22Rv1 (cell line): ENCODE data around the gene ZNF850.
"Not testable (repeated sequence)": the region's sequence is repeated elsewhere in the genome, so short reads cannot be mapped to it uniquely, and the experiment has no call there.

Source experiments
- H3K27ac ChIP-seq: fragments of 450-650 bp; 2 replicates; pipeline ENCODE4 v1.5.1; 2017
- ZFX ChIP-seq: fragments of 450-650 bp; IDR thresholded peaks from 2 replicates; pipeline ENCODE4 v1.6.1; 2017; ENCODE audit warnings: antibody characterized with exemption, borderline replicate concordance
- TF ChIP-seq, protein P1 (sequence below): fragments of 450-650 bp; IDR thresholded peaks from 2 replicates; pipeline ENCODE4 v1.5.1; 2017; ENCODE audit warnings: mild to moderate bottlenecking

Gene ZNF850

DNA sequence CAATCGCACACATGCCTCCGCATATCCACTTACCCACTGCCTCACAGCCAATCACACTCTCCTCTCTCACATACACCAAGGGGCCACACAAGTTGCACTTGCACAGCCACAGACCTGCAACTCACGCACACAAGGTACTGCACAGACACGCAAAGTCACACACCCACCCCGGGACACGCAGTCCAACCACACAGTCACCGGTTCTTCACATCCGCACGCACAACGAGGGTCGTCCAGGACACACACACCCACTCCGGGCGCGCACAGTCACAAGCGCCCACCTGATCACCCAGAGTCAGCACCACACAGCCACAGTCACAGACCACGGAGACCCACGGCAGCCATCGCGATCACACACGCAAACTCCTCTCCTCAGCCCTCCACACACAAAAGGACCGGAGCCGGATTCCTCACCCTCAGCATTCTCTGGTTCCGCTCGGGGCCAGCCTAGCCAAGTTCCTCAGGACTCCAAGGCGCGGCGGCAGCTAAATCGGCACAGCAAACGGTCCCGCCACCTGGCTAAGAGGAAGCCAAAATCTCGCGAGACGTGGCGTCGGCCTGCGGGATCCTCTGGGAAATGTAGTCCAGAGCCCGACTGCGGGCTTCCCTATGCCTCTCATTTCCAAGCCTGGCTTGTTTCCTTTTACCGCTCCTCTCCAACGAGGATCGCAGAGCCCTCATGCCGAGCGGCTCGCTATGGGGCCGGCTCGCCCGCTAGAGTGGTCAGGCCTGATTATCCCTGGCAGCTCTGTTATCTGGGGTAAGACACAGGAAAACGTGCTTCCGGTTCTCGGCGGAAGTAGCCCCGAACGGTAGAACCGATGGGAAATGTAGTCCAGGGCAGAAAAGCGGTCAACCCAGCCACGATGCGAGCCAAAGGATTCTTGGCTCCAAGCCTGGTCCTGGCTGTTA is at the start of gene ZNF850:
ZNF850 (minus strand) TSS at position 497 of the 912 bp plus-strand sequence. CDS start 10,201 bp downstream, outside the sequence.
- no peak for TF ChIP-seq ZFX
- TF ChIP-seq, protein P1, sequence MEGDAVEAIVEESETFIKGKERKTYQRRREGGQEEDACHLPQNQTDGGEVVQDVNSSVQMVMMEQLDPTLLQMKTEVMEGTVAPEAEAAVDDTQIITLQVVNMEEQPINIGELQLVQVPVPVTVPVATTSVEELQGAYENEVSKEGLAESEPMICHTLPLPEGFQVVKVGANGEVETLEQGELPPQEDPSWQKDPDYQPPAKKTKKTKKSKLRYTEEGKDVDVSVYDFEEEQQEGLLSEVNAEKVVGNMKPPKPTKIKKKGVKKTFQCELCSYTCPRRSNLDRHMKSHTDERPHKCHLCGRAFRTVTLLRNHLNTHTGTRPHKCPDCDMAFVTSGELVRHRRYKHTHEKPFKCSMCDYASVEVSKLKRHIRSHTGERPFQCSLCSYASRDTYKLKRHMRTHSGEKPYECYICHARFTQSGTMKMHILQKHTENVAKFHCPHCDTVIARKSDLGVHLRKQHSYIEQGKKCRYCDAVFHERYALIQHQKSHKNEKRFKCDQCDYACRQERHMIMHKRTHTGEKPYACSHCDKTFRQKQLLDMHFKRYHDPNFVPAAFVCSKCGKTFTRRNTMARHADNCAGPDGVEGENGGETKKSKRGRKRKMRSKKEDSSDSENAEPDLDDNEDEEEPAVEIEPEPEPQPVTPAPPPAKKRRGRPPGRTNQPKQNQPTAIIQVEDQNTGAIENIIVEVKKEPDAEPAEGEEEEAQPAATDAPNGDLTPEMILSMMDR: no peak
- peak within 1 kb of the TSS; percentile 84 for H3K27ac ChIP-seq

DNA sequence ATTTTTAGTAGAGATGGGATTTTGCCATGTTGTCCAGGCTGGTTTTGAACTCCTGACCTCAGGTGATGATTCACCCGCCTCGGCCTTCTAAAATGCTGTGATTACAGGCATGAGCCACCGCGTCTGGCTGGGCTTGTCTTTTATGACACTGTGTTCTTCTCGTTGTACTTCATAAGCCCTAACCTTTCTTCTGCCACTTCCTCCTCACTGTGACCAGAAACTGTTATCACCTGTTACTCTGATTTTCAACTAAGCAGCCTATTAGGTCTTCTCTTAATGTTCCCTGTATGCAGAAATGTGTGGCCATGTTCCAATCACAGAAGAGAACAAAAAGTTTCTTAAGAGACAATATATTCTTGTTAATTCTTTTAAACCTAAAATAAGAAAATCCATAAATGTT is 49.2 kb upstream of the ZNF850 start:
- no peak overlapping the region for H3K27ac ChIP-seq
- no peak for TF ChIP-seq ZFX
- TF ChIP-seq, protein P1: no peak

DNA sequence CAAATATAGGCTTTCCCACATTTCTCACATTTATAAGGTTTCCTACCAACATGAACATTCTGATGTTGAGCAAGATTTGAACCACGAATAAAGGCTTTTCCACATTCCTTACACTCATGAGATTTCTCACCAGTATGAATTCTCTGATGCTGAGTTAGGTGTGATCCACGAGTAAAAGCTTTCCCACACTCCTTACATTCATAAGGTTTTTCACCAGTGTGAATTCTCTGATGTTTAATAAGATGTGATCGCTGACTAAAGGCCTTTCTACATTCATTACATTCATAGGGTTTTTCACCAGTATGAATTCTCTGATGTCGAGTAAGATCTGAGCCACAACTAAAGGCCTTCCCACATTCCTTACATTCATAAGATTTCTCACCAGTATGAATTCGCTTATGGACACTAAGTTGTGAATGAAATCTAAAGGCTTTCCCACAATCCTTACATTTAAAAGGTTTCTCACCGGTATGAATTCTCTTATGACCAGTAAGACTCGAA is 46.6 kb upstream of the ZNF850 start:
- TF ChIP-seq, protein P1: no peak
- TF ChIP-seq ZFX: no peak
- H3K27ac ChIP-seq: no peak overlapping the region

DNA sequence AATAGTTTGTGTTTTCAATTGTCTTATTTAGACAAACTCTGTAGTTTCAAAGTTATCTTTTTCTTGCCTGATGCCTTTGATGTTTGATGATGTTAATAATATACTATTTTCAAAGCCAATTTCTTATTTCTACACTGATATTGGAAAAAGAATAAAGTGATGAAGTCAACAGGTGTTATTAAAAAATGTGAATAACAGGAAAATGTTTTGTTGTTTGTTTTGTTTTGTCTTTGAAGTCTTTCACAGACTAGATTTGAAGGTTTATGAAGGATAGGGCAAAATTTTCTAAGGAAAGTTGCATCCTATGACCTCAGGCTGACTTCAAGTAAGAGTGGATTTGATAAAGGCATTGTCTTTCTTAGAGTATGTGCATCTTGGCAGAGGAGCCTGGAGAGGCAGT is 34.4 kb upstream of the ZNF850 start:
- TF ChIP-seq, protein P1: no peak
- no peak for TF ChIP-seq ZFX
- H3K27ac ChIP-seq: no peak overlapping the region

DNA sequence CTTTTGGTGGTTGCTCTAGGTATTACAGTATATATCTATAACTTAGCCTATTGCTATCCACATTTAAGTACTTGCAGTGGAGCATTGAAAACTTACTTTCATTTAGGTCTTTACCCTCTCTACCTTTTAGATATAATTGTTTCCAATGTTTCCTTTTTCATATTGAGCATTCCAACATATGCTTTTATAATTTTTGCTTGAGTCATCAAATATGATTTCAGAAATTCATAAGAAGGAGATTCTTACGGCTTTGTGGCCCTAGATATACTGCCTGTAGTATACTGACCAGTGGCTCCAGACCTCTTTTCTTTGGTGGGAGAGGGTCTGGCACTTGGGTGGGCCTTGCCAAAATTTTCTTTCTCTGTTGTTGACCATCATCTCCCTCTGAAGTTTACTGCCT is 32.8 kb upstream of the ZNF850 start:
- no peak overlapping the region for H3K27ac ChIP-seq
- no peak for TF ChIP-seq ZFX
- TF ChIP-seq, protein P1: no peak

DNA sequence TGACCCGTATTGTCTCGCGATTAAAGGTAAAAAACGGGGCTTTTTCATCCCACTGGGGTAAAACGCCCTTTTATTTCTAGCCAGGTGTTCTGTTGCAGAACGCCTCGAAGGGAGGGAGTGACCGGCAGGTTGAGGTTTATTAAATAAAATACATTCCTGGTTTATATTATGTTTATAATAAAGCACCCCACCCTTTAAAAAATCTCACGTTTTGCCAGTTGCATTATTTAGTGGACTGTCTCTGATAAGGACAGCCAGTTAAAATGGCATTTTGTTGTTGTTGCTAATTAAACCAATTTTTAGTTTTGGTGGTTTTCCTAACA is 25.1 kb upstream of the ZNF850 start:
- no peak for TF ChIP-seq ZFX
- TF ChIP-seq, protein P1: no peak
- peak overlapping the region; percentile 69 for H3K27ac ChIP-seq

DNA sequence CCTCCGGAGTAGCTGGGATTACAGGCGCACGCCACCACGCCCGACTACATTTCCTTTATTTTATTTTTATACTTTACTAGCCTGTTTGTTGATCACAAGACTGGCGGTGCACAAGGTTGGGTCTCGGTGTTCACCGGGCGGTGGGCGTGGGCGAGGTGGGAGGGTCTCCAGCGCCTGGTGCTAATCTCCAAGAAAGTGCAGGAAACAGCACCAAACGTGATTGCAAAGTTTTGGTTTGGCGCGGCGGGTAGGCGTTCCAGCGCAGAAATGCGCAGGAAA is 24.0 kb upstream of the ZNF850 start:
- H3K27ac ChIP-seq: peak overlapping the region; percentile 69

DNA sequence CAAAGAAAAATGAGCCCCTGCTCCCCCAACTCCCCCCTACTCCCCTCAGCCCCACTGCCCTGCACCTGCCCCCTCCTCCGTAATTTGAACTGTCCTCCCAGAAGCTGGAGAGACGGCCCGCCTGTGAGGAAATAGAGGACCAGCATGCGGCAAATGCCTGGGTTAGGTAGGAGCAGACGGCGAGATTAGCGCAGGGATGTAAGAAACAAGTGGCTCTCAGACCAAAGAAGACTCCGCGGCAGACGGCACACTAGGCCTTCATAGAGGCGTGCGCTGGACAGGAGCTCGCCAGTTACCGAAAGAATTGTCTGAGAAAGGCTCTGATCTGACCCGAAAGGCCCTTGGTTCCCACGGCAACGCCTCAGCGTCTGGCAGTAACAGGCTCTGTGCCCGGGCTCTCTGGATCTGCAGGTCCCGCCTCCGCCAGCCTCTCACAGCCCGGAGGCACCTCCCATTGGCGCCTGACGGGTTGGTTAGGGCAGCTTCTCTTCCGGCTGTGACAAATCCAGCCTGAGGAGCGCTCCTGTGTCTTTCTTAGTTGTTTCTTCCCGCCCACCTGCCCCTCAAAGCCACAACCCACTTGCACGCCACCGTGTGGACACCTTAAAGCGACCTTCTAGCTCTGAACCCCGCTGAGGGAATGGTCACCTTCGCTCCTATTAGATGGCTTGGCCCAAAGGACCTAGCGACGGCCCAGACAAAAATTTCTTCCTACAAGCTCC is 19.0 kb upstream of the ZNF850 start:
- H3K27ac ChIP-seq: not testable (repeated sequence)

More for the DNA sequence above, 24.0 kb upstream of the ZNF850 start:
- TF ChIP-seq, protein P1: no peak
- TF ChIP-seq ZFX: no peak
